ENCODE results near the gene MCU.
"Not testable (repeated sequence)": the region's sequence is repeated elsewhere in the genome, so short reads cannot be mapped to it uniquely, and the experiment has no call there.

MCU gene, protein sequence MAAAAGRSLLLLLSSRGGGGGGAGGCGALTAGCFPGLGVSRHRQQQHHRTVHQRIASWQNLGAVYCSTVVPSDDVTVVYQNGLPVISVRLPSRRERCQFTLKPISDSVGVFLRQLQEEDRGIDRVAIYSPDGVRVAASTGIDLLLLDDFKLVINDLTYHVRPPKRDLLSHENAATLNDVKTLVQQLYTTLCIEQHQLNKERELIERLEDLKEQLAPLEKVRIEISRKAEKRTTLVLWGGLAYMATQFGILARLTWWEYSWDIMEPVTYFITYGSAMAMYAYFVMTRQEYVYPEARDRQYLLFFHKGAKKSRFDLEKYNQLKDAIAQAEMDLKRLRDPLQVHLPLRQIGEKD

DNA sequence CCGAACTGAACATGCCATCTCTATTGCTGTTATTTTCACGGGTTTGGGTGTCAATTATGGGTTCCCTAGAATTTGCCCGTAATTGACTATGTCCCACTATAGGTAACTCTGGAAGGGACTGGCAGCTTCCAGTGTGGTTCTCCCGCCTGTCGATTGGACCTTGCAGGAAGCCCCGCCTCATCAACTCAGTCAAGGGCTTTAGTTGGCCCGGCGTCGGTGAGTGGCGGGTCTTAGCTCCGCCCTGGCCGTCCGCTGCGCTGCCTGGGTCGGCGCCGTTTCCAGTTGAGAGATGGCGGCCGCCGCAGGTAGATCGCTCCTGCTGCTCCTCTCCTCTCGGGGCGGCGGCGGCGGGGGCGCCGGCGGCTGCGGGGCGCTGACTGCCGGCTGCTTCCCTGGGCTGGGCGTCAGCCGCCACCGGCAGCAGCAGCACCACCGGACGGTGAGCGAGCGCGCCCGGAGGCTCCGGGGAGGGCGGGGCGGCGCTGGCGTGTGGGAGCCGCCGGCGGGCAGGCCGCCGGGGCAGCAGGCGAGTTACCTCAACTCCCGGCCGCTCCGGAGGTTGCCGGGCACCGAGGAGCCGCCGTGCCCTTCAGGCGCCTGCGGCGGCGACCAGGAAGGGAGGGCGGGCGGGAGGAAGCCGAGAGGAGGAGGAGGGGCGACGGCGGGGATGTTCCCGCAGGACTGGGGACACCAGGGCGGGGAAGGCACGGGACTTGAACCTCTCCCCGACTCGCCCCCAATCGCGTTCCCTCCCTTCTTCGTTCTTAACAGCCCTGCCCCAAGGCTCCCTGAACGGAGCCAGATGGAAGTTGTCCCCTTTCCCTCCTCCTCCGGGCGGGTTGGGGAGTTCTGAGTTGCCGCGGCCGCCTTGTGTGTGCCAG, at the start of gene MCU:
TSS of gene MCU (plus strand) at position 281 of the 881 bp plus-strand sequence. CDS start at position 290, 9 bp downstream.
- peak; percentile 95 for DNase-seq

DNA sequence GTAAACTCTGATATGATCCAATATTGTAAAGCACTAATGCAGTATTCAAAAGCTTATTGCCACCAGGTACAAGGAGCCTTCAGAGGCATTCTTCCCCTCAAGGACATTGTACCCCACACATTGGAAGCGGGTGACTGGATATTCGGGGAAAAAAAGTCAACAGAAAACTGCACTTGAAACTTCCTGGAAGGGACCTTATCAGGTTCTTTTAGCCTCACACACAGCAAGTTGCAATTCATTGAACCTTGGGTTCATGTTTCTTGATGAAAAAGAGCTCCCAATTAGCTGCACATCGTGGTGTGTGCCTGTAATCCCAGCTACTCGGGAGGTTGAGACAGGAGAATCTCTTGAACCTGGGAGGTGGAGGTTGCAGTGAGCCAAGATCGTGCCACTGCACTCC, 49.6 kb upstream of the MCU start:
- DNase-seq = no peak

DNA sequence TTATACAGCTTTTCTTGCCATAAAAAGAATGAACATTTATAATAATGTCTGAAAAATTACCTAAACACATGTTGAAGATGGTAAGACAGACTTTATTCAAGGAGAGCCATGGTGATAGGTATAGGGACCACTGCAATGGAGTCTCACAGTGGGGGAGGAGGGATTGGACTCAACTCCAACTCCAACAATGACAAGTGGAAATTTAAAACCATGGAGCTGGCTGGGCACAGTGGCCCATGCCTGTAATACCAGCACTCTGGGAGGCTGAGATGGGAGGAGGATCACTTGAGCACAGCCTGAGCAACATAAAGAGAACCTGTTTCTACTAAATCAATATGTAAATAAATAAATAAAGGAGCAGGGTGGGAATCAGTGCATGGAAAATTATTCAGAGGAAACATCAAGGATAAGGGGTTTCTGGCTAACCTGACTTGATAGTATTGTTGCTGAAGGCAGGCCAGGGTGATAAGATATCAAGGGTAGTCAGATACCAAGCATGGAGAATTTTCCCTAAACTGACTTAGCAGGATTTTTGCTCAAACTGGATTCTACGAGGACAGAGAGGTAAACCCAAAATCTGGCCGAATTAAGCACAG, 46.6 kb upstream of the MCU start:
- DNase-seq = no peak

DNA sequence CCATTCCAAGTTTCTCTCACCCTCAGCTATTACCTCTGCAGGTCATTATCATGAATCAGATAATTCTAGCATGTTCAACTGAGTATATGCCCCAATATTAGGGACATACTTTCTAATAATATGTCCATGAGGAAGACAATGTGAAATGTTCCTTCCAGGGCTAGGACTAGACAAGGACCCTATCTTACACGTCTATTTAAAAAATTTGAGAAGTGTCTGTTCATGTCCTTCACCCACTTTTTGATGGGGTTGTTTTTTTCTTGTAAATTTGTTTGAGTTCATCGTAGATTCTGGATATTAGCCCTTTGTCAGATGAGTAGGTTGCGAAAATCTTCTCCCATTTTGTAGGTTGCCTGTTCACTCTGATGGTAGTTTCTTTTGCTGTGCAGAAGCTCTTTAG, 45.0 kb upstream of the MCU start:
- not testable (repeated sequence) for DNase-seq

DNA sequence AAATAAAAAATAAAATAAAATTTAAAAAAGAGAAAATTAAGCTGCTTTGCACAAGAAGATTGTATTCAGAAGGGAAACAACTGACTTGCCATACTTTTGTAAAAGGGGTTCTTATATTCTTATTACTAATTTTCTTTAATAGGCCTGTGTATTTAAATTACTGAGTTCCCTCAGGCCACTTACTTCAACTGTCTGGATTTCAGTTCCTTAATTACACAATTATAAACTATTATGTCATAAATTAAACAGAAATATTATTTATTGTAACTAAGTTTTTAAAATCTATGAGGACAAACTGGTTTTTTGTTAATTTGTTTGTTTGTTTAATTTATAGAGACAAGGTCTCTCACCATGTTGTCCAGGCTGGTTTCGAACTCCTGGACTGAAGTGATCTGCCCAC, 43.6 kb upstream of the MCU start:
- DNase-seq = no peak

DNA sequence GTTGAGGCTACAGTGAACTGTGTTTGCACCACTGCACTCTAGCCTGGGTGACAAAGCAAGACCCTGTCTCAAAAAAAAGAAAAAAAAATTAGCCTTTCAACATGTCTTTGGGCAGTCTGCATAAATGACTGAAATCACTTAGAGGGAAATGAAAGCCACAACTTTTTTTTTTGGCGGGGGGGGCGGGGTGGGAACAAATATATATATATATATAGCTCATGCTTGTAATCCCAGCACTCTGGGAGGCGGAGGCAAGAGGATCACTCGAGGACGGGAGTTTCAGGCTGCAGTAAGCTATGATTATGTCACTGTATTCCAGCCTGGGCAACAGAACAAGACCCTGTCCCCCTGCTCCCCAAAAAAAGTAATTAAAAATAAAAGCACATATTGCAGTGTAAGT, 42.7 kb upstream of the MCU start:
- DNase-seq = no peak

GRCh38 chr10:72653383-72654096, 38.4 kb upstream of the MCU start:
- DNase-seq = no peak

DNA sequence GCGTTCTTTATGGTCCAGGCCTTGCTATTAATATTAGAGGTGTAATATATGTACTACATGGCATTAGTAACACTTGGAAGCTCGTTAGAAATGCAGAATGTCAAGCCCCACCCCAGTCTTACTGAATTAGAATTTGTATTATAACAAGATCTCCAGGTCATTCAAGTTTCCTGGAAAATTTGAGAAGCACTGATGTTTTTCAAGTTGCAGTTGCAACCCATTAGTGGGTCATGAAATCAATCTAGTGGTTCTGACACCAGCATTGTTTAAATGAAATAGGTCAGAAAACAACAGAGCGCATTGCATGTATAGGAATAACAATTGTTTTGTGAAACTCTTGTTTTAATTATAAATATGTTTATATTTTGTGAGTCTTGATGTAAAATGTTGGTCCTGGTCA, 37.2 kb upstream of the MCU start:
- no peak for DNase-seq

DNA sequence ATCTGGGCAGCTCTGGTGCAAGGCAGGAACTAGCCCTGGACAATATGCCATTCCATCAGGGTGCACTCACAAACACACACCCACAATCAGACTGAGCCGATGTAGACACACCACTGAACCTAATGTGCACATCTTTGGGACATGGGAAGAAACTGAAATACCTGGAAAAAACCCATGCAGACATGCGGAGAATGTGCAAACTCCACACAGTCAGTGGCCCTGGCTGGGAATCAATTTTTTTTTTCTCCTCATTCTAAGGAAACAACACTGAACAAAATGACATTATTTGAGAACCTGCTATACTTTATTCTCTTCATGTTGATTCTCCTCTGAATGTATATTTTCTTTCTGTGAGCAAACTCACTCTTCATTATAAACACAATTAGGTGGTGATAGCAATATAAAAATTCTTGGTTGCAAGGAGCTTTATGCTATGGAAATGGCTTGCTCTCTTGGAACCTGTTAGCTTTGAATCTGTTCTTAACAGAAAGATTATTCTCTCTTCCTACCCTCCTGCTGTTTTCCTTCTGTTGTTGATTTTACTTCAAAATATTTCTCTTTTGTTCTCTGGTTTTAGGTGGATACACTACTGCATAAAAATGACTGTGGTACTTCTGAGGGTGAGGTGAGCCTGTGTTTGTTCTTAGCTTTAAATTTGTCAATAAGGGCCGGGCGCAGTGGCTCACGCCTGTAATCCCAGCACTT, 33.1 kb upstream of the MCU start:
- no peak for DNase-seq

GRCh38 chr10:72659694-72660093, 32.2 kb upstream of the MCU start:
- peak; percentile 43 for DNase-seq

DNA sequence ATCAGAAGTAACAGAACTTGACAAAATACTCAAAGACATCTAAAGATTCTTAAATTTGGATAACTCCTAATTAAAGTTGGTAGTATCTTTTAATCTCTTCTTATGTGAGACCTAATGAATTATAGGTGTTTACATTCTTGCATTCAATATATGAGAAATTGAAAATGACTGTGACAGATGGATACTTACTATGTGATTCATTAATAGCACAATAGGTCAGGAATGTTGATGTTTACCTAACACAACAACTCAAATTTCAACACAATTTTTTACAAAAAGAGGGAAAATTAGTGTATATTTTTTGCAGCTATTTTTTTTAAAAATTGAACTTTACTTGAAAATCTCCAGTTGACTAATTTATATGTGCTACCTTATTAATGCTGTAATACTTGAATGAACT, 31.7 kb upstream of the MCU start:
- peak; percentile 55 for DNase-seq

DNA sequence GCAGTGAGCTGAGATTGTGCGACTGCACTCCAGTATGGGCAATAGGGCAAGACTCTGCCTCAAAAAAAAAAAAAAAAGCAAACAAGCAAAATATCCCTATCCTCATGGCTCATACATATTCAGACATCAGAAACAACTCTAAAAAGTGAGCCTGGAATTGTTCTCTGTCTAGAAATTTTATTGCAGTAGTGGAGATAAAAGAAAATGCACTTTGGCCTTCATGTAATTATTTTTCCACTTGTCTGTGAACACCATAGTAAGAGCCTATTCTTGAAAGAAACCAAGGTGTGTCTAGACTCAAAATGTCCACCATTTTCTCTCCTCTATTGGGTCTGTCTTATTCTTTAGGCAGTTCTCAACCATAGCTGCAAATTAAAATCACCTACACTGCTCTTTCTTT, 30.5 kb upstream of the MCU start:
- no peak for DNase-seq

DNA sequence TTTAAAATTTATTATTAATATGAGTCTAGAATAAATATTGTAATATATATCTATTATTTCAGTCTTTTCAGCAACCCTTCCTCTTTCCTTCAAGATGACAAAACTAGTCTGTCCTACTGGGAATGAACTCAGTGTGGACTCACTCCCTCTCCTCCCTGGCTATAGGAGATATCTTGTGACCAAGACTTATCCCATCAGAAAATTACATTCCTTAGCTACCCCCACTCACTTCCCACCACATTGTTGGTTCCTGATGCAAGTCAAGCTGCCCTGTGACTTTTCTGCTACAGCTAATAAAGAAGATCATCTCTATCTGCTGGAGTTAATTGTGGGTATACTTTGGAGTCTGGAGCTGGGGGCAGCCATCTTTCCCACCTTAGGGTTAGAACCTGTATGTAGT, 28.0 kb upstream of the MCU start:
- no peak for DNase-seq

DNA sequence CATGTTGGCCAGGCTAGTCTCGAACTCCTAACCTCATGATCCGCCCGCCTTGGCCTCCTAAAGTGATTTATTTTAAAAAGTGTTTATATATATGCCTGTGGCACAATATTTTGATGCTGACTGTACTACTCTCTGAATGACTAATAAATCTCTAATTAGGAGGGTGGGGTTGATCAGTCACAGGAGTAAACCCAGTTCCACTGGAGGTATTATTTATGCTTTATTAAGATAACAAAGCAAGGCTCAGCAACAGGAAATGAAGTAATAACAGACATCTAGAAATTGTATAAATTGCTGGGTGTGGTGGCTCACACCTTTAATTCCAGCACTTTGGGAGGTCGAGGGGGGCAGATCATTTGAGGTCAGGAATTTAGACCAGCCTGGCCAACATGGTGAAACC, 26.0 kb upstream of the MCU start:
- peak; percentile 84 for DNase-seq

DNA sequence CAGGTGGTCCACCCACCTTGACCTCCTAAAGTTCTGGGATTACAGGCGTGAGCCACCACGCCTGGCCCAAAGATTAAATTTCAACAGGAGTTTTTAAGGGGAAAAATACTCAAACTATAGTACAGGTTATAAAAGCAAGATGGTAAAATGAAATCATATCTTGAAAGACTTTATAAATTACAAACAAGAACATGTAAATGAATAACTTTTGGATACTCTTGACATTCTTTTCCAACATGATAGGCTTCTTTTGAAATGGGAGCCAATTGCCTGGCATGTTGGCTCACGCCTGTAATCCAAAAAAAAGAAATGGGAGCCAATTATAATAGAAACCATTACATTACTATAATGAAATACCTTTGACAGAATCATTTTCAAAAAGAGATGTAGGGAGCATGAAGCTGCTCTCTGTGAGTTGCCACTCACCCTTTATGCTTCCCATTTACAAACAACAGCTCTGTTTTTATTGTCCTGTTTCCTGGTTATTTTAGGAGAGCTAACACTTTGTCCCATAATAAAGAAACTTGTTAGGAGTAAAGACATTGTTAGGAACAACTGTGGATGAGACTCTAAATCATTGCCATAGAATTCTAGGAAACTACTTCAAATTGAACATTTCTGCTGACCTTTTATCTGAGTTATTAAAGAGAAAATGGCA, 24.6 kb upstream of the MCU start:
- DNase-seq = no peak

- DNase-seq = no peak
Observed at GRCh38 chr10:72673280-72673679, 18.7 kb upstream of the MCU start.

- DNase-seq = not testable (repeated sequence)
Observed at GRCh38 chr10:72674174-72674573, 17.8 kb upstream of the MCU start.

DNA sequence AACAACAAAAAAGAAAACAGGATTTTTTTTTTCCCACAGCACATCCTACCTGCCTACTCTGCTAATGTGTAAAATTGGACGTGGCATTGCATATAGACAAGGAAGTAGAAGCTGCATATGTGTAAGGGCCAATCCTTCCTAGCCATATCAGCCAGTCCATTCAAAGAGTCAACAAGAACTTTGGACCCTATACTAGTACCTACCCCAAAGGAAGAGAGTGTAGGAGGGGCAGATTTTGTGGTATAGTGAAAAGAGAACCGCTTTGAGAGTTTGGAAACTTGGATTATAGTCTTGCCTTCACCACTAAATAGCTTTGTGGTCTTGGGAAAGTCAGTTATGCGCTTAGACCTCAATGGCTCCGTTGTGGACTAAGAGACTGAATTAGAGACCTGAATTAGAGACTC, 12.1 kb upstream of the MCU start:
- no peak for DNase-seq

DNA sequence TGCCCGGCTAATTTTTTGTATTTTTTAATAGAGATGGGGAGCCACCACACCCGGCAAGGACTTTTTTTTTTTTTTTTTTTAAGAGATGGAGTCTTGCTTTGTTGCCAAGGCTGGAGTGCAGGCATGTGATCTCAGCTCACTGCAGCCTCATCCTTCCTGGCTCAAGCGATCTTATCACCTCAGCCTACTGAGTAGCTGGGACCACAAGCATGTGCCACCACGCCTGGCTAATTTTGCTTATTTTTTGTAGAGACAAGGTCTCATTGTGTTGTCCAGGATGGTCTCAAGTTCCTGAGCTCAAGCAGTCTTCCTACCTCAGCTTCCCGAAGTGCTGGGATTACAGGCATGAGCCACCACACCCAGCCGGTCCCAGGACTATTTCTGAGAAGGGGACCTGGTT, 9.3 kb upstream of the MCU start:
- DNase-seq = no peak

DNA sequence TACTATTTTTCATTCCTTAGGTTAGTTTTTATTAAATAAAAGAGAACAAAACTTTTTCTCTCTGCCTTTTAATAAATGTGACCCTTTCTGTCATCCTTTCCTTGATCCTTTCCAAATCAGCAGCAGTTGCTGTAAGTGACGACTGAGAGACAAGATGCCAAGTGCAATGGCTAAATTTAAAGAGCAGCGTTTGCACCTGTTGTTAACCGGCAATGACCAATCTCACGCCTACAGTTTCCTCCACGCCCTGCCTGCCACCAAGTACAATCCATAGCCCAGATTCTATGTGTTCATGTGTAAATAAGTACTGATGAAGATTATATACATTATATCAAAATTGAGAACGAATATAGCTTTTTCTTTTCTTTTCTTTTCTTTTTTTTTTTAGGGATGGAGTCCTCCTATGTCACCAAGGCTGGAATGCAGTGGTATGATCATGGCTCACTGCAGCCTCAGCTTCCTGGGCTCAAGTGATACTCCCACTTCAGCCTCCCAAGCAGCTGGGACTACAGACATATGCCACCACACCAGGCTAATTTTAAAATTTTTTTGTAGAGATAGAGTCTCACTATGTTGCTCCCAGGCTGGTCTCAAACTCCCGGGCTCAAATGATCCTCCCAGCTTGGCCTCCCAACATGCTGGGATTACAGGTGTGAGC, 6.5 kb upstream of the MCU start:
- no peak for DNase-seq

DNA sequence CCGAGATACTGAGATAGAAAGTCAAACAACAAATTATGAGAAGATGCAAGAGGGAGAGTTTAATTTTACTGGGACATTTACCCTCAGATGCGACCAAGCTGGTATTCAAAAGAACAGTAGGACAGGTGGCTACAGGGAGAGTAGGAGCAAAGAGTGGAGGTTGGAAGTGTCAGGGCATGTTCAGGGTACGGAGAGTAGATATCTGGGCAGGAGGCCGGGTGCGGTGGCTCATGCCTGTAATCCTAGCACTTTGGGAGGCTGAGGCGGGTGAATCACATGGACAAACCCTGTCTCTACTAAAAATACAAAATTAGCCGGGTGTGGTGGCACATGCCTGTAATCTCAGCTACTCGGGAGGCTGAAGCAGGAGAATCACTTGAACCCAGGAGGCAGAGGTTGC, 5.5 kb upstream of the MCU start:
- not testable (repeated sequence) for DNase-seq
